GM12878 (cell line): ENCODE data around the gene LARGE1. TPM values are rescaled to one million over a fixed set of nuclear protein-coding genes. Genes with fewer than 3 reads are reported as not detected.
A peak's percentile ranks its signal among the peaks of the same experiment; 100 is the strongest.

Experiments
- ATAC-seq: fragments of 200-7000 bp; cut with Tn5 transposase; 3 replicates; pipeline ENCODE4 v1.9.1; 2020; ENCODE audit warnings: mild to moderate bottlenecking, moderate library complexity
- BruUV-seq: library from RNA; stranded (reverse); fragments of 400-500 nt; replicated peaks from 2 replicates; lab custom pipeline; 2021; lab: Mats Ljungman, UMichigan
- CTCF ChIA-PET: fragments of 300-600 bp; sonication (Branson Sonifier 250); formaldehyde crosslinking; extraction: SDS; loops from one replicate; lab custom pipeline; 2021; ENCODE audit warnings: inconsistent platforms; lab: Yijun Ruan, JAX
- POLR2A ChIA-PET: fragments of 350-600 bp; formaldehyde crosslinking; extraction: SDS; loops from one replicate; lab custom pipeline; 2021; ENCODE audit warnings: inconsistent platforms; lab: Charles Lee
- RAD21 ChIA-PET: fragments of 300-600 bp; sonication (Branson Sonifier 250); formaldehyde crosslinking; loops from one replicate; lab custom pipeline; 2023; ENCODE audit warnings: antibody characterized with exemption; ENCODE audit not compliant: unreplicated experiment; lab: Charles Lee
- SMC1A ChIA-PET: fragments of 300-600 bp; sonication (Branson Sonifier 250); formaldehyde crosslinking; loops from one replicate; lab custom pipeline; 2023; ENCODE audit not compliant: unreplicated experiment, uncharacterized antibody; lab: Charles Lee
- DNase-seq: peaks from one replicate; pipeline ENCODE4 v3.0.0-alpha.2; 2011; ENCODE audit warnings: low read depth, low spot score
- FAIRE-seq: peaks from 3 replicates; lab custom pipeline; 2011; peaks lifted over from hg19 to GRCh38; lab: Jason Lieb, UNC
- H2AFZ ChIP-seq: 2 replicates; pipeline ENCODE4 v1.6.0; 2011; ENCODE audit warnings: low read depth, low read length, control low read depth; ENCODE audit not compliant: control insufficient read depth
- H3K27ac ChIP-seq: 2 replicates; pipeline ENCODE4 v1.5.1; 2011; ENCODE audit warnings: control low read depth; ENCODE audit not compliant: control insufficient read depth, insufficient read depth
- H3K27me3 ChIP-seq, 2 experiments: replicated peaks in 1 of 2; 2 replicates each; pipeline versions ENCODE4 v1.6.0 to v1.6.1; 2011; ENCODE audit warnings: low read length in 1 of 2; ENCODE audit not compliant: control insufficient read depth in 2 of 2, insufficient read depth in 2 of 2
- H3K36me3 ChIP-seq, 2 experiments: 2 replicates each; pipeline ENCODE4 v1.5.1; 2011; ENCODE audit warnings: low read length in 1 of 2; ENCODE audit not compliant: control insufficient read depth in 2 of 2, insufficient read depth in 2 of 2
- H3K4me1 ChIP-seq: 2 replicates; pipeline ENCODE4 v1.6.1; 2011; ENCODE audit warnings: mild to moderate bottlenecking, low read length, moderate library complexity, mixed read lengths; ENCODE audit not compliant: control insufficient read depth, insufficient read depth
- H3K4me2 ChIP-seq: 2 replicates; pipeline ENCODE4 v1.6.0; 2011; ENCODE audit warnings: control low read depth; ENCODE audit not compliant: control insufficient read depth, insufficient read depth
- H3K4me3 ChIP-seq: fragments of 200-600 bp; sonication (generic); 2 replicates; pipeline ENCODE4 v1.5.1; 2016
- H3K79me2 ChIP-seq: 2 replicates; pipeline ENCODE4 v1.6.0; 2011; ENCODE audit warnings: low read length; ENCODE audit not compliant: control insufficient read depth, insufficient read depth
- H3K9ac ChIP-seq: 2 replicates; pipeline ENCODE4 v1.8.0; 2011; ENCODE audit warnings: low read length, control low read depth, mixed read lengths; ENCODE audit not compliant: control insufficient read depth, insufficient read depth
- H3K9me3 ChIP-seq: replicated peaks from 3 replicates; pipeline ENCODE4 v1.5.1; 2011; ENCODE audit warnings: mild to moderate bottlenecking, low read length; ENCODE audit not compliant: control insufficient read depth, insufficient read depth
- H4K20me1 ChIP-seq: 2 replicates; pipeline ENCODE4 v1.6.0; 2011; ENCODE audit not compliant: control insufficient read depth, insufficient read depth
- BCL11A ChIP-seq: IDR thresholded peaks from 2 replicates; pipeline ENCODE4 v1.6.1; 2011; ENCODE audit warnings: low read depth, low read length
- CREM ChIP-seq: IDR thresholded peaks from 2 replicates; pipeline ENCODE4 v1.6.1; 2014; ENCODE audit warnings: antibody characterized with exemption, low read depth
- DPF2 ChIP-seq: fragments of 450-650 bp; IDR thresholded peaks from 2 replicates; pipeline ENCODE4 v1.6.1; 2017; ENCODE audit warnings: mild to moderate bottlenecking
- EED ChIP-seq: sonication (generic); IDR thresholded peaks from 2 replicates; pipeline ENCODE4 v1.6.1; 2016; ENCODE audit warnings: antibody characterized with exemption, low read depth
- IRF4 ChIP-seq: IDR thresholded peaks from 2 replicates; pipeline ENCODE4 v1.6.1; 2011; ENCODE audit warnings: low read depth, low read length
- JUNB ChIP-seq: IDR thresholded peaks from 2 replicates; pipeline ENCODE4 v1.6.1; 2016; ENCODE audit warnings: antibody characterized with exemption, mild to moderate bottlenecking
- MYC ChIP-seq: IDR thresholded peaks from 2 replicates; pipeline ENCODE4 v1.6.1; 2011; ENCODE audit warnings: mild to moderate bottlenecking, low read length, moderate library complexity, inconsistent platforms; ENCODE audit not compliant: insufficient read depth, insufficient replicate concordance, insufficient read length, severe bottlenecking
- NFIC ChIP-seq: IDR thresholded peaks from 2 replicates; pipeline ENCODE4 v1.6.1; 2012; ENCODE audit warnings: low read depth, mild to moderate bottlenecking, inconsistent platforms, low read length, moderate library complexity
- NR2F1 ChIP-seq: fragments of 450-650 bp; conservative IDR thresholded peaks from 2 replicates; pipeline ENCODE4 v1.6.1; 2017; ENCODE audit warnings: mild to moderate bottlenecking
- POLR2A ChIP-seq: IDR thresholded peaks from 2 replicates; pipeline ENCODE4 v1.6.1; 2011; ENCODE audit warnings: low read depth, mild to moderate bottlenecking, low read length
- RFX5 ChIP-seq: IDR thresholded peaks from 2 replicates; pipeline ENCODE4 v1.6.1; 2011; ENCODE audit warnings: low read depth, low read length, improper control_type of control experiment
- RUNX3 ChIP-seq: IDR thresholded peaks from 2 replicates; pipeline ENCODE4 v1.6.1; 2012; ENCODE audit warnings: low read length, inconsistent platforms
- ZBED1 ChIP-seq: IDR thresholded peaks from 2 replicates; pipeline ENCODE4 v1.6.1; 2016; ENCODE audit warnings: borderline replicate concordance
- ZNF274 ChIP-seq: IDR thresholded peaks from one replicate; pipeline ENCODE4 v1.8.0; 2011; ENCODE audit not compliant: insufficient read length, insufficient read depth
- WGBS: methylation state at CpG from one replicate; pipeline ENCODE4 v1.1.6; 2016; ENCODE audit warnings: low lambda C conversion rate; ENCODE audit not compliant: insufficient replicate concordance, insufficient coverage; ENCODE audit errors: missing lambda C conversion rate; 5-methylcytosine and 5-hydroxymethylcytosine counted together
- in situ Hi-C: fragments of 300-500 bp; cut with MboI; formaldehyde crosslinking; loops from 9 replicates; pipeline ENCODE4 v1.14.3; 2018; ENCODE audit warnings: mixed read lengths
- intact Hi-C: fragments of 100-400 bp; cut with micrococcal nuclease; formaldehyde crosslinking; loops from one replicate; pipeline ENCODE4 v1.14.2; 2022; ENCODE audit not compliant: unreplicated experiment
- polyA plus RNA-seq, 11 experiments: library from polyadenylated mRNA; depleted of rRNA in 4 of 11; unstranded in 6 of 11; stranded (reverse) in 5 of 11; fragments of >200 nt; fragmentation: Nextera tagmentation in 4 of 11; fragmentation: Illumina TruSeq in 1 of 11; extraction: Ambion mirVana in 4 of 11; extraction: Trizol in 1 of 11; gene quantifications; 1 replicate in 1 of 11; 2 replicates in 10 of 11; pipeline versions ENCODE4 v1.2.1 to v1.2.3, GENCODE V29; 2011 to 2016; ENCODE audit warnings: inconsistent platforms in 2 of 11, missing spikeins in 2 of 11, low read depth in 1 of 11
- total RNA-seq, 4 experiments: library from RNA; depleted of rRNA in 3 of 4; stranded (reverse); fragments of >200 nt in 3 of 4; fragmentation: Illumina TruSeq in 1 of 4; extraction: Trizol in 1 of 4; gene quantifications; 2 replicates each; pipeline versions ENCODE4 v1.2.1 to v1.2.3, GENCODE V29; 2013 to 2021
- TF ChIP-seq, protein P1 (sequence below): IDR thresholded peaks from 2 replicates; pipeline ENCODE4 v1.6.1; 2011; ENCODE audit warnings: borderline replicate concordance, low read depth, mild to moderate bottlenecking, moderate library complexity, low read length; ENCODE audit not compliant: insufficient read depth, poor library complexity, severe bottlenecking
- TF ChIP-seq, protein P2 (sequence below): IDR thresholded peaks from 2 replicates; pipeline ENCODE4 v1.6.1; 2012; ENCODE audit warnings: improper control_type of control experiment, low read depth, low read length; ENCODE audit not compliant: insufficient replicate concordance

Gene LARGE1
- total and polyA plus RNA-seq, 10 of the 15 experiments (the other 5 are each of a cell fraction or from before 2014, with no cell fraction given) = 3.2 to 41.4 (median 17.3) TPM

DNA sequence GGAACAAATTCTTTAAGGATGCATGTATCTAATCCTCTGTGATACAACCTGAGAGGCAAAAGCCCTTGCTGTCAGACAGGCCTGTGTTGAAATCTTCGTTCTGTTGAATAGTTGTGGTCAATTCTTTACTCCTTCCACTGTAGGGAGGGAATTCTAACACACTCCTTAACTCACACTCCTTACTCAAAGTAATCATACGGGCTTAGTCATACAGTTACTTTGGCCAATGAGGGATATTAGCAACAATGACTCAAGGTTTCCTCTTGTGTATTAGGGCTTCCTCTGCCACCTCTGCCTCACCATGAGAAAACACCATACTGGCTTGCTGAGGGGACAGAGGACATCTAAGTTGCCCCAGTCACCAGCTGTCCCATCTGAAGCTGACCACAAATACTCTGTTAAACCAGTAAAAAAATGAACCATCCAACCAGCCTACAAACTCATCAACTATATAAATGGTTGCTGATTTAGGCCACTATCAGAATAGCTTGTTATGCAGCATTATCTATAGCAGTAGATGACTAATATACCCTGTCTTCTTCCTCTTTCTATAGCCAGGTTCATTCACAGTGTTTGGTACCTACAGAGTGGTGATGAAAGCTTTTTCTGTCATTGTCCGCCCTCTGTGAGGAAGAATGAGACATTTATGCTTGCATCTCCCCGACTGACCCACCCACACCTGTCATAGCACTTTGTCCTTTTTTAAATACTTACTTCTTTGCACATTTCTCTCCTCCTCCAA lies 539.3 kb downstream of the LARGE1 start:
- Histone ChIP-seq H3K4me1 (no peaks in the 10 kb centered on the region), H4K20me1 (no peaks in the 10 kb centered on the region), H3K4me3 (no peak overlapping the region), H3K9ac (no peak overlapping the region), H3K36me3 (peaks cover 0 to 4% of the 10 kb centered on the region in 2 experiments; a peak in 3 of 4 replicates), H3K27me3 (no peaks in the 10 kb centered on the region), H3K4me2 (no peak overlapping the region), H3K79me2 (no peaks in the 10 kb centered on the region), H2AFZ (no peak overlapping the region), H3K9me3 (no peaks in the 10 kb centered on the region; the same call in 1 of the 3 replicates), H3K27ac (no peak overlapping the region)
- no peak for TF ChIP-seq ZNF274
- TF ChIP-seq POLR2A = no peak
- TF ChIP-seq JUNB = peak; percentile 59
- peak; percentile 64; the same call in 1 of the 2 replicates for TF ChIP-seq NFIC
- TF ChIP-seq RFX5 = no peak
- TF ChIP-seq DPF2 = no peak
- peak; percentile 65 for TF ChIP-seq EED
- TF ChIP-seq, protein P1, sequence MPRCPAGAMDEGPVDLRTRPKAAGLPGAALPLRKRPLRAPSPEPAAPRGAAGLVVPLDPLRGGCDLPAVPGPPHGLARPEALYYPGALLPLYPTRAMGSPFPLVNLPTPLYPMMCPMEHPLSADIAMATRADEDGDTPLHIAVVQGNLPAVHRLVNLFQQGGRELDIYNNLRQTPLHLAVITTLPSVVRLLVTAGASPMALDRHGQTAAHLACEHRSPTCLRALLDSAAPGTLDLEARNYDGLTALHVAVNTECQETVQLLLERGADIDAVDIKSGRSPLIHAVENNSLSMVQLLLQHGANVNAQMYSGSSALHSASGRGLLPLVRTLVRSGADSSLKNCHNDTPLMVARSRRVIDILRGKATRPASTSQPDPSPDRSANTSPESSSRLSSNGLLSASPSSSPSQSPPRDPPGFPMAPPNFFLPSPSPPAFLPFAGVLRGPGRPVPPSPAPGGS = peak; percentile 32
- TF ChIP-seq BCL11A = 0 out of 2 replicates have a peak, but pooled peaks have one; percentile 33
- TF ChIP-seq IRF4 = 0 out of 2 replicates have a peak, but pooled peaks have one; percentile 23
- 0 out of 2 replicates have a peak, but pooled peaks have one; percentile 20 for TF ChIP-seq CREM
- 0 out of 2 replicates have a peak, but pooled peaks have one; percentile 27 for TF ChIP-seq ZBED1
- TF ChIP-seq NR2F1 = no peak
- peak; percentile 38; the same call in 1 of the 2 replicates for TF ChIP-seq RUNX3
- TF ChIP-seq, protein P2, sequence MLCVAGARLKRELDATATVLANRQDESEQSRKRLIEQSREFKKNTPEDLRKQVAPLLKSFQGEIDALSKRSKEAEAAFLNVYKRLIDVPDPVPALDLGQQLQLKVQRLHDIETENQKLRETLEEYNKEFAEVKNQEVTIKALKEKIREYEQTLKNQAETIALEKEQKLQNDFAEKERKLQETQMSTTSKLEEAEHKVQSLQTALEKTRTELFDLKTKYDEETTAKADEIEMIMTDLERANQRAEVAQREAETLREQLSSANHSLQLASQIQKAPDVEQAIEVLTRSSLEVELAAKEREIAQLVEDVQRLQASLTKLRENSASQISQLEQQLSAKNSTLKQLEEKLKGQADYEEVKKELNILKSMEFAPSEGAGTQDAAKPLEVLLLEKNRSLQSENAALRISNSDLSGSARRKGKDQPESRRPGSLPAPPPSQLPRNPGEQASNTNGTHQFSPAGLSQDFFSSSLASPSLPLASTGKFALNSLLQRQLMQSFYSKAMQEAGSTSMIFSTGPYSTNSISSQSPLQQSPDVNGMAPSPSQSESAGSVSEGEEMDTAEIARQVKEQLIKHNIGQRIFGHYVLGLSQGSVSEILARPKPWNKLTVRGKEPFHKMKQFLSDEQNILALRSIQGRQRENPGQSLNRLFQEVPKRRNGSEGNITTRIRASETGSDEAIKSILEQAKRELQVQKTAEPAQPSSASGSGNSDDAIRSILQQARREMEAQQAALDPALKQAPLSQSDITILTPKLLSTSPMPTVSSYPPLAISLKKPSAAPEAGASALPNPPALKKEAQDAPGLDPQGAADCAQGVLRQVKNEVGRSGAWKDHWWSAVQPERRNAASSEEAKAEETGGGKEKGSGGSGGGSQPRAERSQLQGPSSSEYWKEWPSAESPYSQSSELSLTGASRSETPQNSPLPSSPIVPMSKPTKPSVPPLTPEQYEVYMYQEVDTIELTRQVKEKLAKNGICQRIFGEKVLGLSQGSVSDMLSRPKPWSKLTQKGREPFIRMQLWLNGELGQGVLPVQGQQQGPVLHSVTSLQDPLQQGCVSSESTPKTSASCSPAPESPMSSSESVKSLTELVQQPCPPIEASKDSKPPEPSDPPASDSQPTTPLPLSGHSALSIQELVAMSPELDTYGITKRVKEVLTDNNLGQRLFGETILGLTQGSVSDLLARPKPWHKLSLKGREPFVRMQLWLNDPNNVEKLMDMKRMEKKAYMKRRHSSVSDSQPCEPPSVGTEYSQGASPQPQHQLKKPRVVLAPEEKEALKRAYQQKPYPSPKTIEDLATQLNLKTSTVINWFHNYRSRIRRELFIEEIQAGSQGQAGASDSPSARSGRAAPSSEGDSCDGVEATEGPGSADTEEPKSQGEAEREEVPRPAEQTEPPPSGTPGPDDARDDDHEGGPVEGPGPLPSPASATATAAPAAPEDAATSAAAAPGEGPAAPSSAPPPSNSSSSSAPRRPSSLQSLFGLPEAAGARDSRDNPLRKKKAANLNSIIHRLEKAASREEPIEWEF = no peak
- TF ChIP-seq MYC = no peak
- no peak for FAIRE-seq
- intact Hi-C loops (no loop called here), in situ Hi-C loops (no loop called here)
- WGBS = 8% methylated on average over 4 of the region's 4 CpGs
- POLR2A ChIA-PET = no interaction called here
- peak; percentile 78 for ATAC-seq
- BruUV-seq = no TSS peak
- RAD21 ChIA-PET = no interaction called here
- SMC1A ChIA-PET = interaction anchor here (1.0 to 1.5 kb wide), 2 partner anchors 13 to 88 kb away, joined by 3 to 5 read pairs; no protein-coding TSS in a partner anchor
- CTCF ChIA-PET = interaction anchor here (1.1 kb wide), 1 partner anchor 55 kb away, joined by 3 read pairs; no protein-coding TSS in a partner anchor
- peak; percentile 11 for DNase-seq
